NCI-H1417 treated with DMSO at 0.1 percent for 48 hours (cell line): ENCODE results near the gene RHOXF2.
"Not testable (repeated sequence)": the region's sequence is repeated elsewhere in the genome, so short reads cannot be mapped to it uniquely, and the experiment has no call there.

ENCODE experiments used
- DNase-seq: peaks from one replicate; lab custom pipeline; 2025; lab: John Stamatoyannopoulos, UW

RHOXF2 gene

GRCh38 chrX:120158313-120158712 lies at the start of gene RHOXF2:
RHOXF2 (plus strand) TSS chrX:120158613; CDS start chrX:120158751, 138 bp downstream.
- DNase-seq = not testable (repeated sequence)

GRCh38 chrX:120109378-120109777 lies 49.0 kb upstream of the RHOXF2 start:
- no peak for DNase-seq

GRCh38 chrX:120111611-120112010 lies 46.8 kb upstream of the RHOXF2 start:
- no peak for DNase-seq

GRCh38 chrX:120115438-120115963 lies 42.9 kb upstream of the RHOXF2 start, which contains the start of gene RHOXF1:
RHOXF1 (minus strand) TSS chrX:120115913; CDS start chrX:120115862, 51 bp downstream.
- DNase-seq = no peak

- DNase-seq = no peak
Observed at GRCh38 chrX:120120223-120120622, 38.2 kb upstream of the RHOXF2 start.

GRCh38 chrX:120125444-120125843 lies 33.0 kb upstream of the RHOXF2 start:
- no peak for DNase-seq

- DNase-seq = not testable (repeated sequence)
Observed at GRCh38 chrX:120128306-120128846, 30.0 kb upstream of the RHOXF2 start.

- DNase-seq = no peak
Observed at GRCh38 chrX:120136128-120136527, 22.3 kb upstream of the RHOXF2 start.

- DNase-seq = no peak
Observed at GRCh38 chrX:120136840-120137239, 21.6 kb upstream of the RHOXF2 start.

GRCh38 chrX:120137439-120137838 lies 21.0 kb upstream of the RHOXF2 start:
- DNase-seq = no peak

- DNase-seq = no peak
Observed at GRCh38 chrX:120140293-120140981, 18.0 kb upstream of the RHOXF2 start.

- DNase-seq = no peak
Observed at GRCh38 chrX:120144178-120144844, 14.1 kb upstream of the RHOXF2 start.

GRCh38 chrX:120145295-120145925 lies 13.0 kb upstream of the RHOXF2 start:
- no peak for DNase-seq

GRCh38 chrX:120146323-120146722 lies 12.1 kb upstream of the RHOXF2 start:
- not testable (repeated sequence) for DNase-seq

- no peak for DNase-seq
Observed at GRCh38 chrX:120147537-120147936, 10.9 kb upstream of the RHOXF2 start.

- not testable (repeated sequence) for DNase-seq
Observed at GRCh38 chrX:120150109-120150744, 8.2 kb upstream of the RHOXF2 start.

GRCh38 chrX:120159086-120159485 lies 673 bp downstream of the RHOXF2 start:
- DNase-seq = not testable (repeated sequence)

- DNase-seq = not testable (repeated sequence)
Observed at GRCh38 chrX:120193254-120193653, 34.8 kb downstream of the RHOXF2 start.

GRCh38 chrX:120193720-120194119 lies 35.3 kb downstream of the RHOXF2 start:
- DNase-seq = not testable (repeated sequence)

- not testable (repeated sequence) for DNase-seq
Observed at GRCh38 chrX:120195786-120196185, 37.4 kb downstream of the RHOXF2 start.

- not testable (repeated sequence) for DNase-seq
Observed at GRCh38 chrX:120196626-120197283, 38.3 kb downstream of the RHOXF2 start.
